LHCN-M2 (cell line): ENCODE results near the gene ALOX15. TPM values are rescaled to one million over a fixed set of nuclear protein-coding genes. Genes with fewer than 3 reads are reported as not detected.

ENCODE experiments used
- total RNA-seq: library from RNA; depleted of rRNA; stranded (reverse); fragments of >200 nt; gene quantifications from 2 replicates; pipeline ENCODE4 v1.2.3, GENCODE V29; 2014; rRNA removed

Gene ALOX15
- total RNA-seq, 1 experiment from 2014 or later: not detected

Other genes with a start within 250 kb of the ALOX15 start
- gene SPNS3, start 207.7 kb downstream of the ALOX15 start, total RNA-seq: not detected in 2 replicates
- 0.06 and 0.23 TPM in 2 replicates for gene SPNS2, start 142.8 kb downstream of the ALOX15 start, total RNA-seq
- 58.8 and 69.1 TPM in 2 replicates for gene MYBBP1A, start 86.3 kb downstream of the ALOX15 start, total RNA-seq
- not detected in 2 replicates for gene GGT6, start 81.1 kb downstream of the ALOX15 start, total RNA-seq
- gene SMTNL2, start 57.1 kb downstream of the ALOX15 start, total RNA-seq: not detected in 2 replicates
- gene PELP1, start 62.5 kb upstream of the ALOX15 start, total RNA-seq: 19.0 and 22.4 TPM in 2 replicates
- gene ARRB2, start 69.0 kb upstream of the ALOX15 start, total RNA-seq: 9.0 and 12.6 TPM in 2 replicates
- 16.0 and 23.6 TPM in 2 replicates for gene MED11, start 89.8 kb upstream of the ALOX15 start, total RNA-seq
- gene ZMYND15, start 98.2 kb upstream of the ALOX15 start, total RNA-seq: 0.06 TPM in 1 of 2 replicates, not detected in the other
- gene CXCL16, start 98.2 kb upstream of the ALOX15 start, total RNA-seq: 0.29 and 0.58 TPM in 2 replicates
- not detected in 2 replicates for gene TM4SF5, start 130.2 kb upstream of the ALOX15 start, total RNA-seq
- gene VMO1, start 144.7 kb upstream of the ALOX15 start, total RNA-seq: 0.17 and 0.38 TPM in 2 replicates
- gene GLTPD2, start 147.3 kb upstream of the ALOX15 start, total RNA-seq: not detected in 2 replicates
- 165 and 204 TPM in 2 replicates for gene PSMB6, start 154.5 kb upstream of the ALOX15 start, total RNA-seq
- 13.6 and 15.3 TPM in 2 replicates for gene PLD2, start 165.5 kb upstream of the ALOX15 start, total RNA-seq
- gene MINK1, start 191.7 kb upstream of the ALOX15 start, total RNA-seq: 26.7 and 33.6 TPM in 2 replicates